Transverse colon (tissue), 4 donors: ENCODE results near the gene LCN12. TPM values are rescaled to one million over a fixed set of nuclear protein-coding genes. Genes with fewer than 3 reads are reported as not detected.

ENCODE experiments used
- DNase-seq: peaks from one replicate; pipeline ENCODE4 v3.0.0-alpha.2; 2019
- H3K27ac ChIP-seq, 4 donors: fragments of 200-600 bp; sonication (generic); 2 replicates each; pipeline ENCODE4 v1.5.1; 2016 to 2018; ENCODE audit warnings: inconsistent platforms in 4 of 4
- H3K27me3 ChIP-seq: fragments of 200-600 bp; sonication (generic); 2 replicates; pipeline ENCODE4 v1.5.1; 2017; ENCODE audit warnings: inconsistent platforms
- H3K36me3 ChIP-seq, 4 donors: fragments of 200-600 bp; sonication (generic); 2 replicates each; pipeline ENCODE4 v1.5.1; 2017 to 2019; ENCODE audit warnings: inconsistent platforms in 4 of 4
- H3K4me1 ChIP-seq, 4 donors: fragments of 200-600 bp; sonication (generic); 2 replicates each; pipeline ENCODE4 v1.5.1; 2017 to 2020; ENCODE audit warnings: inconsistent platforms in 4 of 4
- H3K4me3 ChIP-seq, 4 donors: fragments of 200-600 bp; sonication (generic); 1 replicate in 1 of 4; 2 replicates in 3 of 4; pipeline versions ENCODE4 v1.5.1 to v1.6.1; 2017 to 2019; ENCODE audit warnings: inconsistent platforms in 4 of 4
- H3K9me3 ChIP-seq, 2 donors: fragments of 200-600 bp; sonication (generic); 2 replicates each; pipeline ENCODE4 v1.5.1; 2017 to 2019; ENCODE audit warnings: inconsistent platforms in 2 of 2
- CTCF ChIP-seq, 5 experiments: fragments of 200-600 bp in 3 of 5; fragments of 450-650 bp in 2 of 5; sonication (generic) in 3 of 5; IDR thresholded peaks; 1 replicate in 2 of 5; 2 replicates in 3 of 5; pipeline ENCODE4 v1.5.1; 2016 to 2017; ENCODE audit warnings: antibody characterized with exemption in 5 of 5, inconsistent platforms in 3 of 5, mild to moderate bottlenecking in 2 of 5, moderate library complexity in 1 of 5
- EP300 ChIP-seq: sonication (generic); formaldehyde crosslinking; IDR thresholded peaks from one replicate; pipeline ENCODE4 v1.6.1; 2017; ENCODE audit warnings: antibody characterized with exemption, low read depth
- POLR2A ChIP-seq: fragments of 450-650 bp; IDR thresholded peaks from one replicate; pipeline ENCODE4 v1.6.1; 2016; ENCODE audit warnings: antibody characterized with exemption, mild to moderate bottlenecking, moderate library complexity
- POLR2AphosphoS5 ChIP-seq, 3 donors: sonication (generic); formaldehyde crosslinking; IDR thresholded peaks; one replicate each; pipeline ENCODE4 v1.6.1; 2016; ENCODE audit warnings: antibody characterized with exemption in 3 of 3
- WGBS, 2 donors: methylation state at CpG; one replicate each; pipeline ENCODE4 v1.1.5; 2018; ENCODE audit warnings: low coverage in 1 of 2; 5-methylcytosine and 5-hydroxymethylcytosine counted together
- in situ Hi-C, 4 donors: fragments of 200-750 bp; cut with MboI; loops; one replicate each; pipeline versions ENCODE4 v1.15.0 to v1.15.1; 2017; ENCODE audit warnings: low sequenced_read_pairs in 3 of 4, low pct_ligation_motif_present in 1 of 4, low pct_unique_long_range_greater_than_20kb in 1 of 4
- intact Hi-C: fragments of 100-400 bp; cut with DNase I; formaldehyde crosslinking; loops from one replicate; pipeline ENCODE4 v1.15.1; 2023; ENCODE audit warnings: low total_unique reads
- total RNA-seq, 4 donors: library from RNA; depleted of rRNA; stranded (reverse); fragments of >200 nt; gene quantifications; one replicate each; pipeline ENCODE4 v1.1.0, GENCODE V29; 2016

The LCN12 gene
- total RNA-seq, 4 donors from 2014 or later, result 1.2 to 52.7 (median 5.5) TPM

DNA sequence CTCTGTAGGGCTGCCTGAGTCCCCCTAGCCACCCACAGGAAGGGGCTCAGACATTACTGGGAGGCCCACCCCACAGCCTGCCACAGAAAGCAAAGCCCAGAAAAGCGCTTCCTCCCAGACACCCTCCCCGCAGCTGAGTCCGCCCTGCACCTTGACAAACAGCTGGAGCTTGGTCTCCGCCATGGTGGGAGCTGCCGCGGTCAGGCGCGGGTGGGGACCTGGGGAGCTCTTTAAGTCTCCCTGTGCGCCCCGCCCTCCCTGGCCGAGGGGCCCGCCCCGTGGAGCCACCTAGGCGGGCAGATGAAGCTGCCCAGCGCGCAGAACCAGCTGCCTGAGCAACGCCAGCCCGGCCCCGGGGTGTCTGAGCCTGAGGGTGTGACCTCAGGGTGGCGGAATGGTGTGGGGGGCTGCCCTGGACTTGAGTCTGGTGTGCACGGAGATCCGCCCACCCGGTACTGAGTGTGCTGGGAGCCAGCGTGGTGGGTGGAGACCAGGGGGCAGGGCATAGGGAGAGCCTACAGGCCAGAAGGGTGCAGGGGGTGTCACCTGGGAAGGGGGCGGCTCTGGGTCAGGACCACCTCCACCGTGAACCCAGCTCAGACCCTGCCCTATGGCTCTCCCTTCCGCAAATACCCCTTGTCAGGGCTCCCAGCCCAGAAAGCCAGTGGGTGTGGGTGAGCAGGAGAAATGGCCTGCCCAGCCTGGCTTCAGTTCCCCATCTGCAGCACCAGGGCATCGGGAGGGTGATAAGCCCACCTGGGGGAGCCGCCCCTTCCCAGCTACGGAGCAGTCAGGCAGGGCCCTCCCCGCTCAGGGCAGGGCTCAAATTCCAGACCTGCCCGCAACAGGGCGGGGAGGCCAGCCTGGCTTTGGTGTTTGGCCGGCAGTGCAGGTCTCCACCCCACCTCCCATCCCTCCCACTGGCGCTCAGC, 44.6 kb downstream of the LCN12 start, which contains the start of gene CLIC3:
TSS of gene CLIC3 (minus strand) at position 208 of the 932 bp plus-strand sequence. CDS start at position 183, 25 bp downstream.
- peak within 1 kb of the TSS in 2 of 4 donors; percentile 18 to 19 for H3K4me3 ChIP-seq
- WGBS, 2 donors, result 18% methylated on average over 33 of the region's 35 CpGs; no CpG with 5 or more reads in 1 of the 2 donors
- H3K4me1 ChIP-seq, result peaks cover 30 to 61% (median 47%) of the 10 kb centered on the region in 4 donors
- peak within 1 kb of the TSS; percentile 7 to 60 (median 52) for H3K27ac ChIP-seq
- peaks cover 24% of the 10 kb centered on the region for H3K27me3 ChIP-seq
- peak; percentile 75 for DNase-seq
- TF ChIP-seq POLR2A (no peak), CTCF (IDR thresholded peaks at IDR 0.05) (no peak), EP300 (no peak), POLR2AphosphoS5 (IDR thresholded peaks at IDR 0.05) (no peak)
- in situ Hi-C loops (no loop called here), intact Hi-C loops (no loop called here)
- H3K36me3 ChIP-seq, result no peaks in the 10 kb centered on the region
- H3K9me3 ChIP-seq, result no peaks in the 10 kb centered on the region

DNA sequence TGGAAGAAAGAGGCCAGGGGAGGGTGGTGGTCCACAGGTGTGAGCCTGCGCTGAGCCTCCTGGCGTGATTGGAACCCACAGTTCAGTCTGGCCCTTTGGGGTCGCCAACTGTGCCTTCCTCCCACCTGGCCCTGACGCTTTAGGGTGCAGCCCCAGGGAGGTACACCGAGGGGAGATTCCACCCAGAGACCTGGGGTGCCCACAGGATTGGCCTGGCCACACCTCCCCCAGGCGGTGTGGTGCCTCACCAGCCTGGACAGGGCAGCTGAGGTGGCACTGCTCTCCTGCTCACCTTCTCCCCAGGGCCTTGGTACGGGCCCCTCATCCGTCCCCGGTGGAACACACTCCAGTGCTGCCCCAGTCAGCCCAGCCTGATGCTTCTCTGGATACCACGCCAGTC, 45.3 kb downstream of the LCN12 start:
- Histone ChIP-seq H3K4me3 (peak overlapping the region in 1 of 4 donors; percentile 19), H3K4me1 (peaks cover 30 to 60% (median 45%) of the 10 kb centered on the region in 4 donors), H3K9me3 (no peaks in the 10 kb centered on the region), H3K27me3 (peaks cover 24% of the 10 kb centered on the region), H3K36me3 (no peaks in the 10 kb centered on the region), H3K27ac (peak overlapping the region in 3 of 4 donors; percentile 52 to 60 (median 52))
- in situ Hi-C loops, result no loop called here
- no peak for DNase-seq
- 61% methylated on average over 10 of the region's 10 CpGs; no CpG with 5 or more reads in 1 of the 2 donors for WGBS, 2 donors
- TF ChIP-seq EP300 (no peak), POLR2AphosphoS5 (IDR thresholded peaks at IDR 0.05) (no peak), POLR2A (no peak), CTCF (IDR thresholded peaks at IDR 0.05) (no peak)
- intact Hi-C loops, result no loop called here

DNA sequence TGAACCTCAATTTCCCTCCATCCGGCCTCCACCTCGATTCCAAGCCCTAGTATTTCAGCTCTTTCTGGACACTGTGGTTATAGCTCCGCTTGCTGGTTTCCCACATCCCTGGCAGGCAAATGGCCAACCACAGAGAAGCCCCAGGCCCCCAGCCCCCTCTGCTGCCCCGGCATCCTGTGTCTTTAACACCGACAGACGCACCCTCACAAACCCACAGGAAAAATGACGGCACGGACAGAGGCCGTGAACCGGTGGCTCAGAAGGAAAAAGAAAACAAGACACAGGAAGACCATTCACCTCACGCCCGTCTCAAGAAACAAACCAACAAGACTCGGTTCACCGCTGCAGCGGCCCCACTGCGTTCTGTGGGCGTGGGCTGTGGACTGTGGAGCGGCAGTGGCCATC, 45.8 kb downstream of the LCN12 start:
- Histone ChIP-seq H3K27me3 (peaks cover 24% of the 10 kb centered on the region), H3K4me3 (no peak overlapping the region), H3K4me1 (peaks cover 28 to 56% (median 41%) of the 10 kb centered on the region in 4 donors), H3K36me3 (no peaks in the 10 kb centered on the region), H3K27ac (peak overlapping the region in 3 of 4 donors; percentile 52 to 60 (median 52)), H3K9me3 (no peaks in the 10 kb centered on the region)
- intact Hi-C loops, result no loop called here
- DNase-seq, result peak; percentile 46
- no peak for TF ChIP-seq POLR2AphosphoS5 (IDR thresholded peaks at IDR 0.05)
- TF ChIP-seq POLR2A, result no peak
- TF ChIP-seq EP300, result no peak
- no peak for TF ChIP-seq CTCF (IDR thresholded peaks at IDR 0.05)
- in situ Hi-C loops, result no loop called here
- WGBS, 2 donors, result 47 to 52% methylated on average over 9 to 18 of the region's 18 CpGs

- DNase-seq, result no peak
- Histone ChIP-seq H3K4me3 (no peak overlapping the region), H3K27ac (peak overlapping the region in 3 of 4 donors; percentile 42 to 61 (median 57)), H3K36me3 (no peaks in the 10 kb centered on the region), H3K9me3 (no peaks in the 10 kb centered on the region), H3K27me3 (peaks cover 11% of the 10 kb centered on the region), H3K4me1 (peaks cover 21 to 31% (median 23%) of the 10 kb centered on the region in 4 donors)
- 46 to 56% methylated on average over 4 to 8 of the region's 10 CpGs for WGBS, 2 donors
- intact Hi-C loops (no loop called here), in situ Hi-C loops (no loop called here)
- TF ChIP-seq EP300, result no peak
- no peak for TF ChIP-seq CTCF (IDR thresholded peaks at IDR 0.05)
- TF ChIP-seq POLR2AphosphoS5 (IDR thresholded peaks at IDR 0.05), result no peak
- TF ChIP-seq POLR2A, result no peak
Measured at GRCh38 chr9:137000177-137000930, 48.3 kb downstream of the LCN12 start.
